Spleen (tissue), 7 donors: Measurements from ENCODE around the gene SEL1L.

Experiments
- POLR2A ChIP-seq, 3 donors: fragments of 450-650 bp; IDR thresholded peaks; one replicate each; pipeline ENCODE4 v1.5.1; 2017; ENCODE audit warnings: antibody characterized with exemption in 3 of 3, mild to moderate bottlenecking in 1 of 3
- POLR2AphosphoS5 ChIP-seq, 3 donors: sonication (generic); formaldehyde crosslinking; IDR thresholded peaks; one replicate each; pipeline ENCODE4 v1.5.1; 2017; ENCODE audit warnings: antibody characterized with exemption in 3 of 3
- TF ChIP-seq, protein P1 (sequence below), 11 experiments: fragments of 200-600 bp in 7 of 11; fragments of 450-650 bp in 4 of 11; sonication (generic) in 4 of 11; IDR thresholded peaks in 8 of 11; conservative IDR thresholded peaks in 3 of 11; 1 replicate in 7 of 11; 2 replicates in 4 of 11; pipeline versions ENCODE4 v1.4.0 to v1.8.0; 2016 to 2021; ENCODE audit warnings: antibody characterized with exemption in 11 of 11, inconsistent platforms in 4 of 11, mild to moderate bottlenecking in 1 of 11
- donor health status: DM: no; HTN: no; CAD: no; lungs with moderate emphysema.
- donor health status: DM: no; HTN: no; CAD: no.
- donor health status: DM: no; HTN: no; CAD: no.

DNA sequence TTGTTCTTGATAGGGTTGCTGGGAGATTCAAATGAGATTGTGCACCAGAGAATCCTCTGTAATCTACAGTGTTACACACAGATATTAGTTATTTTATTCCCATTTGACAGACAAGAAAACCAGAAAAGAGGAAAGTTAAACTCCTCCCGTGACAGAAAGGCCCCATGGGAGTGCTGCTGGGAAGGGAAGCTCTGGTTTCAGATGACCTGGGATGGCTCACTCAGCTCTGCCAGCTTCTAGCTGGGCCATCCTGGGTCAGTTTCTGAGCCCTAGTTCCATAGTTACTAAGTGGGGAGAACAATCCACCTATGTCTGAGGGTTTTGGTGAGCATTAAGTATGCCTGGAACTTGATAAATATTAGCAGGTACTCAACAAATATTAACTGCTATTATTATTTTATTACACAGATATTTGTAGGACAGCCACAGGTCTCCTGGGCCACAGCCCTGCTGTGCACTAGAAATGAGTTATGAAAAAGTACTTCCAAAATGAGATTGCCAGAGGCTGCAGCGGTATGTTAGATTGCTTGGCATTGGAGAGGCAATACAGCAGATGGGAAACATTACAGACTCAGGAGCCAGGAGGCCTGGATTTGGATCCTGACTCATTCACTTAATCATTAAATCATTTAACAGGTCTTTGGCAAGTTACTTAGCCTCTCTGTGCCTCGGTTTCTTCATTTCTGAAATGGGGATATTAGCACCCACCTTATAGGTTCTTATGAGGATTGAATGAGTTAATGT lies 86.5 kb downstream of the SEL1L start:
- TF ChIP-seq POLR2AphosphoS5 (IDR thresholded peaks at IDR 0.05) (no peak), POLR2A (IDR thresholded peaks at IDR 0.05) (no peak)
- TF ChIP-seq, protein P1, sequence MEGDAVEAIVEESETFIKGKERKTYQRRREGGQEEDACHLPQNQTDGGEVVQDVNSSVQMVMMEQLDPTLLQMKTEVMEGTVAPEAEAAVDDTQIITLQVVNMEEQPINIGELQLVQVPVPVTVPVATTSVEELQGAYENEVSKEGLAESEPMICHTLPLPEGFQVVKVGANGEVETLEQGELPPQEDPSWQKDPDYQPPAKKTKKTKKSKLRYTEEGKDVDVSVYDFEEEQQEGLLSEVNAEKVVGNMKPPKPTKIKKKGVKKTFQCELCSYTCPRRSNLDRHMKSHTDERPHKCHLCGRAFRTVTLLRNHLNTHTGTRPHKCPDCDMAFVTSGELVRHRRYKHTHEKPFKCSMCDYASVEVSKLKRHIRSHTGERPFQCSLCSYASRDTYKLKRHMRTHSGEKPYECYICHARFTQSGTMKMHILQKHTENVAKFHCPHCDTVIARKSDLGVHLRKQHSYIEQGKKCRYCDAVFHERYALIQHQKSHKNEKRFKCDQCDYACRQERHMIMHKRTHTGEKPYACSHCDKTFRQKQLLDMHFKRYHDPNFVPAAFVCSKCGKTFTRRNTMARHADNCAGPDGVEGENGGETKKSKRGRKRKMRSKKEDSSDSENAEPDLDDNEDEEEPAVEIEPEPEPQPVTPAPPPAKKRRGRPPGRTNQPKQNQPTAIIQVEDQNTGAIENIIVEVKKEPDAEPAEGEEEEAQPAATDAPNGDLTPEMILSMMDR (IDR thresholded peaks at IDR 0.05 in 8 of 11, conservative IDR thresholded peaks at IDR 0.05 in 3 of 11): no peak
